ENCODE data around the gene ABHD16B. TPM values are rescaled to one million over a fixed set of nuclear protein-coding genes. Genes with fewer than 3 reads are reported as not detected.

The ABHD16B gene
- total and polyA plus RNA-seq, 2 donors (not counting 1 experiment from before 2014, with no cell fraction given), result not detected

- Histone ChIP-seq H3K4me3 (ENCODE audit: control extremely low read depth in 1 of 5, extremely low read depth in 1 of 5, insufficient read depth in 1 of 5, low read depth in 2 of 5, low read length in 4 of 5) (peak overlapping the region in 3 of 5 experiments; percentile 11 to 36 (median 29)), H3K36me3 (replicated peaks in 1 of 2; ENCODE audit: control extremely low read depth in 1 of 2, control insufficient read depth in 1 of 2, extremely low read depth in 1 of 2, insufficient read depth in 2 of 2, low read length in 1 of 2) (no peaks in the 10 kb centered on the region), H4K20me1 (ENCODE audit: control insufficient read depth, insufficient read depth, low read length, poor library complexity, severe bottlenecking) (no peaks in the 10 kb centered on the region), H3K4me2 (replicated peaks; ENCODE audit: low read depth, low read length, poor library complexity, severe bottlenecking) (peak overlapping the region; percentile 81), H3K27me3 (replicated peaks in 1 of 4; ENCODE audit: control extremely low read depth in 1 of 4, control insufficient read depth in 3 of 4, insufficient read depth in 4 of 4, low read length in 3 of 4) (peaks cover 0 to 34% (median 23%) of the 10 kb centered on the region in 4 experiments), H3K9ac (ENCODE audit: low read length) (peak overlapping the region; percentile 23), H2AFZ (ENCODE audit: insufficient read depth, low read depth, low read length, poor library complexity, severe bottlenecking) (peak overlapping the region; percentile 46), H3K79me2 (ENCODE audit: control insufficient read depth, insufficient read depth, low read length) (no peaks in the 10 kb centered on the region), H3K4me1 (ENCODE audit: control insufficient read depth in 2 of 2, insufficient read depth in 2 of 2, low read length in 2 of 2) (peaks cover 12 to 16% of the 10 kb centered on the region in 2 donors), H3K27ac (ENCODE audit: low read length in 2 of 2) (no peak overlapping the region), H3K9me3 (ENCODE audit: control extremely low read depth in 1 of 3, control insufficient read depth in 2 of 3, insufficient read depth in 1 of 3, low read length in 2 of 3) (peaks cover 0 to 3% (median 0%) of the 10 kb centered on the region in 3 donors)
- Mint-ChIP-seq H3K4me3 (peak overlapping the region; percentile 45), H3K27me3 (peaks cover 15% of the 10 kb centered on the region), H3K4me1 (peaks cover 11% of the 10 kb centered on the region), H3K9me3 (ENCODE audit: insufficient read depth) (no peaks in the 10 kb centered on the region), H3K27ac (no peak overlapping the region)
- intact Hi-C loops (cut with micrococcal nuclease), result no loop called here
- CTCF ChIA-PET, result no interaction called here
- POLR2A ChIA-PET, result no interaction called here
- DNase-seq (no peak), ATAC-seq (ENCODE audit: low read depth) (no peak)
- TF ChIP-seq CTCF (IDR thresholded peaks at IDR 0.05) (no peak), EZH2 (IDR thresholded peaks at IDR 0.05; ENCODE audit: borderline replicate concordance, insufficient read depth, low read depth, low read length, poor library complexity, severe bottlenecking) (no peak)
- 23% methylated on average over 76 of the region's 76 CpGs for WGBS (ENCODE audit: insufficient coverage)
Observed at GRCh38 chr20:63831993-63832686, 29.2 kb upstream of the ABHD16B start.

GRCh38 chr20:63833776-63834490 lies 27.4 kb upstream of the ABHD16B start:
- 93% methylated on average over 17 of the region's 20 CpGs for WGBS (ENCODE audit: insufficient coverage)
- no peak for TF ChIP-seq EZH2 (IDR thresholded peaks at IDR 0.05; ENCODE audit: borderline replicate concordance, insufficient read depth, low read depth, low read length, poor library complexity, severe bottlenecking)
- no peak for TF ChIP-seq CTCF (IDR thresholded peaks at IDR 0.05)
- Histone ChIP-seq H3K36me3 (replicated peaks in 1 of 2; ENCODE audit: control extremely low read depth in 1 of 2, control insufficient read depth in 1 of 2, extremely low read depth in 1 of 2, insufficient read depth in 2 of 2, low read length in 1 of 2) (no peaks in the 10 kb centered on the region), H3K4me1 (ENCODE audit: control insufficient read depth in 2 of 2, insufficient read depth in 2 of 2, low read length in 2 of 2) (peaks cover 12 to 16% of the 10 kb centered on the region in 2 donors), H3K27ac (ENCODE audit: low read length in 2 of 2) (no peak overlapping the region), H3K9me3 (ENCODE audit: control extremely low read depth in 1 of 3, control insufficient read depth in 2 of 3, insufficient read depth in 1 of 3, low read length in 2 of 3) (no peaks in the 10 kb centered on the region), H3K27me3 (replicated peaks in 1 of 4; ENCODE audit: control extremely low read depth in 1 of 4, control insufficient read depth in 3 of 4, insufficient read depth in 4 of 4, low read length in 3 of 4) (peaks cover 0 to 20% (median 11%) of the 10 kb centered on the region in 4 experiments), H3K79me2 (ENCODE audit: control insufficient read depth, insufficient read depth, low read length) (no peaks in the 10 kb centered on the region), H3K4me2 (replicated peaks; ENCODE audit: low read depth, low read length, poor library complexity, severe bottlenecking) (no peak overlapping the region), H3K9ac (ENCODE audit: low read length) (no peak overlapping the region), H3K4me3 (ENCODE audit: control extremely low read depth in 1 of 5, extremely low read depth in 1 of 5, insufficient read depth in 1 of 5, low read depth in 2 of 5, low read length in 4 of 5) (no peak overlapping the region), H4K20me1 (ENCODE audit: control insufficient read depth, insufficient read depth, low read length, poor library complexity, severe bottlenecking) (no peaks in the 10 kb centered on the region), H2AFZ (ENCODE audit: insufficient read depth, low read depth, low read length, poor library complexity, severe bottlenecking) (no peak overlapping the region)
- CTCF ChIA-PET, result no interaction called here
- DNase-seq (peak; percentile 5), ATAC-seq (ENCODE audit: low read depth) (no peak)
- intact Hi-C loops (cut with micrococcal nuclease), result no loop called here
- Mint-ChIP-seq H3K27ac (no peak overlapping the region), H3K27me3 (peaks cover 9% of the 10 kb centered on the region), H3K4me3 (peak overlapping the region; percentile 29), H3K9me3 (ENCODE audit: insufficient read depth) (no peaks in the 10 kb centered on the region), H3K4me1 (peaks cover 11% of the 10 kb centered on the region)
- POLR2A ChIA-PET, result interaction anchor here (0.6 kb wide), 1 partner anchor 337 kb away, joined by 7 read pairs; no protein-coding TSS in a partner anchor
